HepG2 (cell line): ENCODE results near the gene ARHGAP9. TPM values are rescaled to one million over a fixed set of nuclear protein-coding genes. Genes with fewer than 3 reads are reported as not detected.
A peak's percentile ranks its signal among the peaks of the same experiment; 100 is the strongest.

ENCODE experiments used
- CAMTA2 ChIP-seq: sonication (generic); formaldehyde crosslinking; IDR thresholded peaks from 2 replicates; pipeline ENCODE4 v1.4.0; 2020; ENCODE audit warnings: mild to moderate bottlenecking, missing genetic modification reagents, borderline replicate concordance
- CBX5 ChIP-seq: sonication (generic); formaldehyde crosslinking; IDR thresholded peaks from 2 replicates; pipeline ENCODE4 v1.4.0; 2020; ENCODE audit warnings: missing genetic modification reagents, borderline replicate concordance
- ERF ChIP-seq: IDR thresholded peaks from 2 replicates; pipeline ENCODE4 v1.6.1; 2018; ENCODE audit warnings: missing biosample characterization, missing genetic modification reagents
- HHEX ChIP-seq: IDR thresholded peaks from 2 replicates; pipeline ENCODE4 v1.6.1; 2016; ENCODE audit warnings: control low read depth
- MED8 ChIP-seq: sonication (generic); formaldehyde crosslinking; IDR thresholded peaks from 2 replicates; pipeline ENCODE4 v1.8.1; 2023; ENCODE audit warnings: mild to moderate bottlenecking, missing genetic modification reagents; ENCODE audit not compliant: insufficient replicate concordance
- MEIS2 ChIP-seq: sonication (generic); formaldehyde crosslinking; IDR thresholded peaks from 2 replicates; pipeline ENCODE4 v1.9.0; 2021; ENCODE audit warnings: mild to moderate bottlenecking, missing genetic modification reagents
- MXI1 ChIP-seq: IDR thresholded peaks from 3 replicates; pipeline ENCODE4 v1.6.1; 2012; ENCODE audit warnings: low read depth, low read length, inconsistent platforms, borderline replicate concordance
- TAF15 ChIP-seq: fragments of 200-400 bp; formaldehyde crosslinking; IDR thresholded peaks from one replicate; pipeline ENCODE4 v1.6.1; 2018; ENCODE audit warnings: mild to moderate bottlenecking, low read depth, low read length; ENCODE audit not compliant: poor library complexity, severe bottlenecking
- TCF12 ChIP-seq, 2 experiments: fragments of 450-650 bp in 1 of 2; sonication (generic) in 1 of 2; formaldehyde crosslinking in 1 of 2; IDR thresholded peaks; 2 replicates each; pipeline versions ENCODE4 v1.6.1 to v1.8.0; 2017 to 2022; ENCODE audit warnings: antibody characterized with exemption in 1 of 2, mild to moderate bottlenecking in 1 of 2, missing genetic modification reagents in 1 of 2, moderate library complexity in 1 of 2
- TSC22D2 ChIP-seq: sonication (generic); formaldehyde crosslinking; IDR thresholded peaks from 2 replicates; pipeline ENCODE4 v1.5.1; 2020; ENCODE audit warnings: missing genetic modification reagents, mild to moderate bottlenecking, borderline replicate concordance
- ZFP90 ChIP-seq: sonication (generic); formaldehyde crosslinking; IDR thresholded peaks from 2 replicates; pipeline ENCODE4 v1.8.0; 2022; ENCODE audit warnings: missing genetic modification reagents, mild to moderate bottlenecking, inconsistent platforms, borderline replicate concordance
- ZKSCAN1 ChIP-seq: fragments of 150-350 bp; IDR thresholded peaks from 2 replicates; pipeline ENCODE4 v1.6.1; 2014; ENCODE audit warnings: low read length
- ZNF263 ChIP-seq: sonication (generic); formaldehyde crosslinking; IDR thresholded peaks from 2 replicates; pipeline ENCODE4 v1.4.0; 2020; ENCODE audit warnings: missing genetic modification reagents
- ZNF512 ChIP-seq: sonication (generic); formaldehyde crosslinking; IDR thresholded peaks from 2 replicates; pipeline ENCODE4 v1.4.0; 2020; ENCODE audit warnings: mild to moderate bottlenecking, missing genetic modification reagents
- ZNF839 ChIP-seq: sonication (generic); formaldehyde crosslinking; IDR thresholded peaks from 2 replicates; pipeline ENCODE4 v1.4.0; 2020; ENCODE audit warnings: missing genetic modification reagents, mild to moderate bottlenecking, borderline replicate concordance
- polyA plus RNA-seq, 8 experiments: library from polyadenylated mRNA; depleted of rRNA in 3 of 8; stranded (reverse) in 7 of 8; unstranded in 1 of 8; fragments of >200 nt; fragmentation: Illumina TruSeq in 4 of 8; extraction: Trizol in 4 of 8; gene quantifications; 2 replicates each; pipeline versions ENCODE4 v1.2.1 to v1.2.3, GENCODE V29; 2011 to 2016; ENCODE audit warnings: low read depth in 4 of 8, missing spikeins in 1 of 8, mixed read lengths in 1 of 8; ENCODE audit not compliant: insufficient read depth in 1 of 8
- total RNA-seq, 5 experiments: library from RNA; depleted of rRNA; stranded (reverse); fragments of >200 nt; fragmentation: Illumina TruSeq; extraction: Trizol; gene quantifications; 2 replicates each; pipeline ENCODE4 v1.2.3, GENCODE V29; 2016; ENCODE audit warnings: low read depth in 1 of 5
- TF ChIP-seq, protein P1 (sequence below): sonication (generic); formaldehyde crosslinking; IDR thresholded peaks from 2 replicates; pipeline ENCODE4 v1.8.0; 2022; ENCODE audit warnings: mild to moderate bottlenecking, missing genetic modification reagents, moderate library complexity
- TF ChIP-seq, protein P2 (sequence below): sonication (generic); formaldehyde crosslinking; conservative IDR thresholded peaks from 2 replicates; pipeline ENCODE4 v1.4.0; 2020; ENCODE audit warnings: missing genetic modification reagents
- TF ChIP-seq, protein P3 (sequence below): sonication (generic); formaldehyde crosslinking; IDR thresholded peaks from 2 replicates; pipeline ENCODE4 v1.4.0; 2020; ENCODE audit warnings: missing genetic modification reagents, borderline replicate concordance

The ARHGAP9 gene
- total and polyA plus RNA-seq, 2 of the 13 experiments (the other 11 are each of a cell fraction or from before 2014, with no cell fraction given): 0.18 to 1.2 TPM

DNA sequence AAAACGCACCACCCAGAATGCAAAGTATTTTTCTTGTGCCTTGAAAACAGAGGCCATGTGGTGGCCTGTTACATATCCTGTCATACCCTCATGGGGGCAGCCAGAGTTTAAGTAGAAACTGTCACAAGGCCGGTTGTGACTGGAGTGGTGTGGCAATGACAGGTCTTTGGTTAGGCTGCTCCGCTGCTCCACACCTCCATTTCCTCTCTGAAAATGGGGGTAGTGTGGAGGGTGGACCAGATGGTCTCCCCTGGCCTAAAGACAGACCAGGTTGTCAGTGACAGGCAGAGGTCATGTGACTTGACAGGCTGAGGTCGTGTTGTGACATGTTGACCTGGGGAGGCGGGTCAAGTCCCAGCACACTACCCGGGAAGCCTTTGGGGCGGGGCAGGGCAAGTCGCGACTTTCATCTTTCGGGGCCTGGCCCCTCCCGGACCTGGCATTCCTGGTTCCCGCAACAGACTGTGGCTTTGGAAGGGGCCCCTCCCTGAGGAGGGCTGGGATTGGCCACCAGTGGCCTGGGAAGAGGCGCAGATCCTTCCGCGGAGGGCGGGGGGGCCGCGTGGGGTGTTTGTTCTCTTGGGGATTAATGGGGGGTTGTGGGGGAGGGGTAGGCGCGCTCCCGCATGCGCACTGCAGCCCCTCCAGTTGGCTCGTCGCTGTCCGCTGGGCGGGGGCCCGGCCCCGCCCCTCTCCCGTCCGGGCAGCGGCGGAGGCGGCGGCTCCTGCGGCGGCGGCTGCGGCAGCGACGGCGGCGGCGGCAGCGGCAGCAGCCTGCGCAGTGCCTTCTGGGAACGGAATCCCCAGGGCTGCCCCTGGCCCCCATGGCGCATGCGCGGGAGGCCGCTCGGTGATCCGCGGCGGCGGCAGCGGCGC is 42.6 kb upstream of the ARHGAP9 start, which contains the start of gene MBD6 (continued):
- TF ChIP-seq, protein P1, sequence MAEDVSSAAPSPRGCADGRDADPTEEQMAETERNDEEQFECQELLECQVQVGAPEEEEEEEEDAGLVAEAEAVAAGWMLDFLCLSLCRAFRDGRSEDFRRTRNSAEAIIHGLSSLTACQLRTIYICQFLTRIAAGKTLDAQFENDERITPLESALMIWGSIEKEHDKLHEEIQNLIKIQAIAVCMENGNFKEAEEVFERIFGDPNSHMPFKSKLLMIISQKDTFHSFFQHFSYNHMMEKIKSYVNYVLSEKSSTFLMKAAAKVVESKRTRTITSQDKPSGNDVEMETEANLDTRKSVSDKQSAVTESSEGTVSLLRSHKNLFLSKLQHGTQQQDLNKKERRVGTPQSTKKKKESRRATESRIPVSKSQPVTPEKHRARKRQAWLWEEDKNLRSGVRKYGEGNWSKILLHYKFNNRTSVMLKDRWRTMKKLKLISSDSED (CRISPR knock-in tag): no peak
- no peak for TF ChIP-seq HHEX (CRISPR knock-in tag)
- TF ChIP-seq ZFP90 (CRISPR knock-in tag): 0 out of 2 replicates have a peak, but pooled peaks have one; percentile 63
- TF ChIP-seq ZNF839 (CRISPR knock-in tag): no peak
- TF ChIP-seq CAMTA2 (CRISPR knock-in tag): no peak
- no peak for TF ChIP-seq CBX5
- no peak for TF ChIP-seq ZKSCAN1
- no peak for TF ChIP-seq TSC22D2 (CRISPR knock-in tag)
- TF ChIP-seq, protein P2, sequence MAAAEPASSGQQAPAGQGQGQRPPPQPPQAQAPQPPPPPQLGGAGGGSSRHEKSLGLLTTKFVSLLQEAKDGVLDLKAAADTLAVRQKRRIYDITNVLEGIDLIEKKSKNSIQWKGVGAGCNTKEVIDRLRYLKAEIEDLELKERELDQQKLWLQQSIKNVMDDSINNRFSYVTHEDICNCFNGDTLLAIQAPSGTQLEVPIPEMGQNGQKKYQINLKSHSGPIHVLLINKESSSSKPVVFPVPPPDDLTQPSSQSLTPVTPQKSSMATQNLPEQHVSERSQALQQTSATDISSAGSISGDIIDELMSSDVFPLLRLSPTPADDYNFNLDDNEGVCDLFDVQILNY (CRISPR knock-in tag): 0 out of 2 replicates have a peak, but pooled peaks have one; percentile 15
- TF ChIP-seq MXI1: peak; percentile 76; the same call in 2 of the 3 replicates
- no peak for TF ChIP-seq TCF12 (IDR thresholded peaks at IDR 0.05)
- peak; percentile 42; the same call in 1 of the 2 replicates for TF ChIP-seq TCF12 (CRISPR knock-in tag; IDR thresholded peaks at IDR 0.05)
- TF ChIP-seq, protein P3, sequence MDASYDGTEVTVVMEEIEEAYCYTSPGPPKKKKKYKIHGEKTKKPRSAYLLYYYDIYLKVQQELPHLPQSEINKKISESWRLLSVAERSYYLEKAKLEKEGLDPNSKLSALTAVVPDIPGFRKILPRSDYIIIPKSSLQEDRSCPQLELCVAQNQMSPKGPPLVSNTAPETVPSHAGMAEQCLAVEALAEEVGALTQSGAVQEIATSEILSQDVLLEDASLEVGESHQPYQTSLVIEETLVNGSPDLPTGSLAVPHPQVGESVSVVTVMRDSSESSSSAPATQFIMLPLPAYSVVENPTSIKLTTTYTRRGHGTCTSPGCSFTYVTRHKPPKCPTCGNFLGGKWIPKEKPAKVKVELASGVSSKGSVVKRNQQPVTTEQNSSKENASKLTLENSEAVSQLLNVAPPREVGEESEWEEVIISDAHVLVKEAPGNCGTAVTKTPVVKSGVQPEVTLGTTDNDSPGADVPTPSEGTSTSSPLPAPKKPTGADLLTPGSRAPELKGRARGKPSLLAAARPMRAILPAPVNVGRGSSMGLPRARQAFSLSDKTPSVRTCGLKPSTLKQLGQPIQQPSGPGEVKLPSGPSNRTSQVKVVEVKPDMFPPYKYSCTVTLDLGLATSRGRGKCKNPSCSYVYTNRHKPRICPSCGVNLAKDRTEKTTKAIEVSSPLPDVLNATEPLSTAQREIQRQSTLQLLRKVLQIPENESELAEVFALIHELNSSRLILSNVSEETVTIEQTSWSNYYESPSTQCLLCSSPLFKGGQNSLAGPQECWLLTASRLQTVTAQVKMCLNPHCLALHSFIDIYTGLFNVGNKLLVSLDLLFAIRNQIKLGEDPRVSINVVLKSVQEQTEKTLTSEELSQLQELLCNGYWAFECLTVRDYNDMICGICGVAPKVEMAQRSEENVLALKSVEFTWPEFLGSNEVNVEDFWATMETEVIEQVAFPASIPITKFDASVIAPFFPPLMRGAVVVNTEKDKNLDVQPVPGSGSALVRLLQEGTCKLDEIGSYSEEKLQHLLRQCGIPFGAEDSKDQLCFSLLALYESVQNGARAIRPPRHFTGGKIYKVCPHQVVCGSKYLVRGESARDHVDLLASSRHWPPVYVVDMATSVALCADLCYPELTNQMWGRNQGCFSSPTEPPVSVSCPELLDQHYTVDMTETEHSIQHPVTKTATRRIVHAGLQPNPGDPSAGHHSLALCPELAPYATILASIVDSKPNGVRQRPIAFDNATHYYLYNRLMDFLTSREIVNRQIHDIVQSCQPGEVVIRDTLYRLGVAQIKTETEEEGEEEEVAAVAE (CRISPR knock-in tag): no peak
- peak; percentile 65 for TF ChIP-seq TAF15
- 0 out of 2 replicates have a peak, but pooled peaks have one; percentile 6 for TF ChIP-seq ZNF263 (CRISPR knock-in tag)
- TF ChIP-seq ZNF512 (CRISPR knock-in tag): no peak
- TF ChIP-seq ERF (CRISPR knock-in tag): peak; percentile 78; the same call in 1 of the 2 replicates
- TF ChIP-seq MEIS2 (CRISPR knock-in tag): peak; percentile 86; the same call in 1 of the 2 replicates
- TF ChIP-seq MED8: no peak
